ENCODE data around the gene MAGEA1. TPM values are rescaled to one million over a fixed set of nuclear protein-coding genes. Genes with fewer than 3 reads are reported as not detected.
"Not testable (repeated sequence)": the region's sequence is repeated elsewhere in the genome, so short reads cannot be mapped to it uniquely, and the experiment has no call there.

MAGEA1 gene
- total RNA-seq, 4 donors from 2014 or later, result not detected

- DNase-seq (ENCODE audit: low spot score in 2 of 2), result no peak
- WGBS, 2 donors, result 51 to 75% methylated on average over 5 of the region's 5 CpGs
- no peaks in the 10 kb centered on the region for H3K9me3 ChIP-seq
Observed at GRCh38 chrX:153161952-153162351, 17.1 kb upstream of the MAGEA1 start.

GRCh38 chrX:153164733-153165132 lies 14.4 kb upstream of the MAGEA1 start:
- Histone ChIP-seq H3K4me3 (no peak overlapping the region), H3K36me3 (no peaks in the 10 kb centered on the region), H3K27ac (no peak overlapping the region), H3K4me1 (no peaks in the 10 kb centered on the region), H3K9me3 (no peaks in the 10 kb centered on the region), H3K27me3 (no peaks in the 10 kb centered on the region)
- DNase-seq (ENCODE audit: low spot score in 2 of 2), result no peak
- TF ChIP-seq POLR2A (IDR thresholded peaks at IDR 0.05), result no peak
- no peak for TF ChIP-seq CTCF (IDR thresholded peaks at IDR 0.05)
- no peak for TF ChIP-seq EP300 (IDR thresholded peaks at IDR 0.05)
- WGBS, 2 donors, result 65 to 81% methylated on average over 3 of the region's 3 CpGs

More at GRCh38 chrX:153161952-153162351, 17.1 kb upstream of the MAGEA1 start:
- Histone ChIP-seq H3K4me3 (no peak overlapping the region), H3K4me1 (no peaks in the 10 kb centered on the region), H3K27ac (no peak overlapping the region), H3K36me3 (no peaks in the 10 kb centered on the region), H3K27me3 (no peaks in the 10 kb centered on the region)
- no peak for TF ChIP-seq POLR2A (IDR thresholded peaks at IDR 0.05)
- TF ChIP-seq CTCF (IDR thresholded peaks at IDR 0.05), result no peak
- TF ChIP-seq EP300 (IDR thresholded peaks at IDR 0.05), result no peak

GRCh38 chrX:153168423-153168822 lies 10.7 kb upstream of the MAGEA1 start:
- not testable (repeated sequence) for H3K27me3 ChIP-seq; H3K27ac ChIP-seq; H3K4me1 ChIP-seq; H3K4me3 ChIP-seq; H3K36me3 ChIP-seq; H3K9me3 ChIP-seq; DNase-seq (ENCODE audit: low spot score in 2 of 2)
- 88% methylated on average over 3 to 4 of the region's 4 CpGs for WGBS, 2 donors

GRCh38 chrX:153181822-153182221 lies 2.7 kb downstream of the MAGEA1 start:
- no peaks in the 10 kb centered on the region for H3K9me3 ChIP-seq
- no peak for DNase-seq (ENCODE audit: low spot score in 2 of 2)
- no peak overlapping the region for H3K27ac ChIP-seq
- H3K36me3 ChIP-seq, result no peaks in the 10 kb centered on the region
- 67 to 89% methylated on average over 2 to 4 of the region's 4 CpGs for WGBS, 2 donors
- TF ChIP-seq CTCF (IDR thresholded peaks at IDR 0.05) (no peak), POLR2A (IDR thresholded peaks at IDR 0.05) (no peak), EP300 (IDR thresholded peaks at IDR 0.05) (no peak)
- H3K4me3 ChIP-seq, result no peak overlapping the region
- no peaks in the 10 kb centered on the region for H3K4me1 ChIP-seq
- H3K27me3 ChIP-seq, result no peaks in the 10 kb centered on the region

- 71 to 92% methylated on average over 8 of the region's 8 CpGs for WGBS, 2 donors
- Histone ChIP-seq H3K4me1 (no peaks in the 10 kb centered on the region), H3K27ac (no peak overlapping the region), H3K27me3 (no peaks in the 10 kb centered on the region), H3K36me3 (no peaks in the 10 kb centered on the region), H3K4me3 (no peak overlapping the region), H3K9me3 (no peaks in the 10 kb centered on the region)
- no peak for TF ChIP-seq CTCF (IDR thresholded peaks at IDR 0.05)
- no peak for DNase-seq (ENCODE audit: low spot score in 2 of 2)
Observed at GRCh38 chrX:153184787-153185186, 5.7 kb downstream of the MAGEA1 start.

GRCh38 chrX:153190381-153190780 lies 11.3 kb downstream of the MAGEA1 start:
- DNase-seq (ENCODE audit: low spot score in 2 of 2), result no peak
- Histone ChIP-seq H3K4me3 (no peak overlapping the region), H3K36me3 (no peaks in the 10 kb centered on the region), H3K4me1 (no peaks in the 10 kb centered on the region), H3K27ac (no peak overlapping the region), H3K27me3 (no peaks in the 10 kb centered on the region), H3K9me3 (no peaks in the 10 kb centered on the region)
- TF ChIP-seq POLR2A (IDR thresholded peaks at IDR 0.05) (no peak), EP300 (IDR thresholded peaks at IDR 0.05) (no peak), CTCF (IDR thresholded peaks at IDR 0.05) (no peak)
- WGBS, 2 donors, result 27 to 38% methylated on average over 1 of the region's 1 CpG
